Thyroid gland (tissue), 4 donors: ENCODE data around the gene CAPN3. TPM values are rescaled to one million over a fixed set of nuclear protein-coding genes. Genes with fewer than 3 reads are reported as not detected.

ENCODE experiments used
- DNase-seq, 2 donors: peaks; one replicate each; pipeline ENCODE4 v3.0.0-alpha.2; 2019
- H3K27ac ChIP-seq, 3 donors: fragments of 200-600 bp; sonication (generic); 1 replicate in 2 of 3; 2 replicates in 1 of 3; pipeline ENCODE4 v1.5.1; 2016 to 2019; ENCODE audit warnings: mild to moderate bottlenecking in 1 of 3, moderate library complexity in 1 of 3
- H3K27me3 ChIP-seq: fragments of 200-600 bp; sonication (generic); one replicate; pipeline ENCODE4 v1.5.1; 2019
- H3K36me3 ChIP-seq, 2 donors: fragments of 200-600 bp; sonication (generic); one replicate each; pipeline ENCODE4 v1.5.1; 2016 to 2019
- H3K4me1 ChIP-seq, 2 donors: fragments of 200-600 bp; sonication (generic); one replicate each; pipeline ENCODE4 v1.5.1; 2017 to 2019
- H3K4me3 ChIP-seq, 3 donors: fragments of 200-600 bp; sonication (generic); replicated peaks in 1 of 3; 1 replicate in 2 of 3; 2 replicates in 1 of 3; pipeline ENCODE4 v1.5.1; 2016; ENCODE audit warnings: mild to moderate bottlenecking in 1 of 3
- H3K9me3 ChIP-seq: fragments of 200-600 bp; sonication (generic); one replicate; pipeline ENCODE4 v1.5.1; 2017
- CTCF ChIP-seq, 6 experiments: fragments of 200-600 bp in 3 of 6; fragments of 450-650 bp in 3 of 6; sonication (generic) in 3 of 6; IDR thresholded peaks; one replicate each; pipeline ENCODE4 v1.5.1; 2016 to 2019; ENCODE audit warnings: antibody characterized with exemption in 6 of 6, mild to moderate bottlenecking in 2 of 6, inconsistent platforms in 1 of 6, moderate library complexity in 1 of 6
- POLR2A ChIP-seq, 2 donors: fragments of 450-650 bp; IDR thresholded peaks; one replicate each; pipeline ENCODE4 v1.6.1; 2017; ENCODE audit warnings: antibody characterized with exemption in 2 of 2, mild to moderate bottlenecking in 2 of 2, moderate library complexity in 1 of 2
- WGBS, 2 donors: methylation state at CpG; one replicate each; pipeline ENCODE4 v1.1.5; 2017; 5-methylcytosine and 5-hydroxymethylcytosine counted together
- intact Hi-C: fragments of 100-400 bp; cut with DNase I; formaldehyde crosslinking; loops from one replicate; pipeline ENCODE4 v1.15.1; 2023
- total RNA-seq, 4 donors: library from RNA; depleted of rRNA; stranded (reverse); fragments of >200 nt; gene quantifications; one replicate each; pipeline ENCODE4 v1.2.3, GENCODE V29; 2016

Gene CAPN3
- total RNA-seq, 4 donors from 2014 or later = 3.0 to 6.8 (median 4.0) TPM

- WGBS, 2 donors = 57 to 67% methylated on average over 4 to 5 of the region's 5 CpGs
- DNase-seq = peak; percentile 41 to 51
- Histone ChIP-seq H3K4me3 (no peak overlapping the region), H3K27ac (no peak overlapping the region), H3K4me1 (peaks cover 0 to 16% of the 10 kb centered on the region in 2 donors), H3K36me3 (no peaks in the 10 kb centered on the region), H3K27me3 (no peaks in the 10 kb centered on the region), H3K9me3 (no peaks in the 10 kb centered on the region)
- intact Hi-C loops = no loop called here
- no peak for TF ChIP-seq CTCF (IDR thresholded peaks at IDR 0.05)
- no peak for TF ChIP-seq POLR2A (IDR thresholded peaks at IDR 0.05)
Measured at GRCh38 chr15:42367041-42367440, 7.7 kb downstream of the CAPN3 start.

- no peak for DNase-seq
- Histone ChIP-seq H3K4me1 (peaks cover 0 to 16% of the 10 kb centered on the region in 2 donors), H3K36me3 (no peaks in the 10 kb centered on the region), H3K4me3 (no peak overlapping the region), H3K27me3 (no peaks in the 10 kb centered on the region), H3K27ac (no peak overlapping the region), H3K9me3 (no peaks in the 10 kb centered on the region)
- intact Hi-C loops = no loop called here
- TF ChIP-seq CTCF (IDR thresholded peaks at IDR 0.05) = no peak
- no peak for TF ChIP-seq POLR2A (IDR thresholded peaks at IDR 0.05)
- WGBS, 2 donors = 90 to 95% methylated on average over 3 of the region's 3 CpGs
Measured at GRCh38 chr15:42368096-42368495, 8.8 kb downstream of the CAPN3 start.

GRCh38 chr15:42371096-42371495, 11.8 kb downstream of the CAPN3 start:
- Histone ChIP-seq H3K27me3 (no peaks in the 10 kb centered on the region), H3K9me3 (no peaks in the 10 kb centered on the region), H3K4me3 (no peak overlapping the region), H3K4me1 (peaks cover 0 to 13% of the 10 kb centered on the region in 2 donors), H3K36me3 (no peaks in the 10 kb centered on the region), H3K27ac (no peak overlapping the region)
- intact Hi-C loops = no loop called here
- WGBS, 2 donors = 84 to 91% methylated on average over 2 of the region's 2 CpGs
- no peak for TF ChIP-seq CTCF (IDR thresholded peaks at IDR 0.05)
- no peak for TF ChIP-seq POLR2A (IDR thresholded peaks at IDR 0.05)
- no peak for DNase-seq

GRCh38 chr15:42373274-42373673, 14.0 kb downstream of the CAPN3 start:
- intact Hi-C loops = no loop called here
- no peak overlapping the region for H3K27ac ChIP-seq
- no peak overlapping the region for H3K4me3 ChIP-seq
- H3K27me3 ChIP-seq = no peaks in the 10 kb centered on the region
- no peaks in the 10 kb centered on the region for H3K9me3 ChIP-seq
- no peaks in the 10 kb centered on the region for H3K36me3 ChIP-seq
- no peaks in the 10 kb centered on the region for H3K4me1 ChIP-seq
- peak; percentile 47 to 51 for DNase-seq
- WGBS, 2 donors = 58 to 90% methylated on average over 1 of the region's 1 CpG
- TF ChIP-seq POLR2A (IDR thresholded peaks at IDR 0.05) (no peak), CTCF (IDR thresholded peaks at IDR 0.05) (no peak)

GRCh38 chr15:42373936-42374335, 14.6 kb downstream of the CAPN3 start:
- H3K27me3 ChIP-seq = no peaks in the 10 kb centered on the region
- no peaks in the 10 kb centered on the region for H3K36me3 ChIP-seq
- no peak for DNase-seq
- H3K27ac ChIP-seq = no peak overlapping the region
- WGBS, 2 donors = 94 to 98% methylated on average over 4 of the region's 4 CpGs
- intact Hi-C loops = no loop called here
- no peak overlapping the region for H3K4me3 ChIP-seq
- no peaks in the 10 kb centered on the region for H3K4me1 ChIP-seq
- TF ChIP-seq POLR2A (IDR thresholded peaks at IDR 0.05) (no peak), CTCF (IDR thresholded peaks at IDR 0.05) (no peak)
- no peaks in the 10 kb centered on the region for H3K9me3 ChIP-seq
